GM21447 (cell line): Measurements from ENCODE around the gene CHRNB4.
"Not testable (repeated sequence)": the region's sequence is repeated elsewhere in the genome, so short reads cannot be mapped to it uniquely, and the experiment has no call there.

Source experiments
- ATAC-seq: cut with Tn5 transposase; IDR thresholded peaks from one replicate; pipeline ENCODE4 v1.9.1; 2021; ENCODE audit not compliant: unreplicated experiment

Gene CHRNB4

GRCh38 chr15:78641102-78641748 lies at the start of gene CHRNB4:
Gene CHRNB4 (minus strand): TSS chr15:78641210. CDS start chr15:78641133, 77 bp downstream.
- ATAC-seq: no peak

GRCh38 chr15:78689626-78690025 lies 48.6 kb upstream of the CHRNB4 start:
- ATAC-seq: no peak

- ATAC-seq: no peak
Observed at GRCh38 chr15:78685925-78686324, 44.9 kb upstream of the CHRNB4 start.

- ATAC-seq: no peak
Observed at GRCh38 chr15:78685159-78685921, 44.3 kb upstream of the CHRNB4 start.

GRCh38 chr15:78684657-78685056 lies 43.6 kb upstream of the CHRNB4 start:
- no peak for ATAC-seq

- not testable (repeated sequence) for ATAC-seq
Observed at GRCh38 chr15:78683599-78683998, 42.6 kb upstream of the CHRNB4 start.

GRCh38 chr15:78682693-78683410 lies 41.8 kb upstream of the CHRNB4 start:
- ATAC-seq: no peak

- no peak for ATAC-seq
Observed at GRCh38 chr15:78682004-78682651, 41.1 kb upstream of the CHRNB4 start.

GRCh38 chr15:78681281-78682003 lies 40.4 kb upstream of the CHRNB4 start:
- ATAC-seq: no peak

GRCh38 chr15:78680431-78681075 lies 39.5 kb upstream of the CHRNB4 start:
- ATAC-seq: no peak

GRCh38 chr15:78679089-78679511 lies 38.1 kb upstream of the CHRNB4 start:
- ATAC-seq: no peak

- no peak for ATAC-seq
Observed at GRCh38 chr15:78676424-78677110, 35.6 kb upstream of the CHRNB4 start.

- no peak for ATAC-seq
Observed at GRCh38 chr15:78675617-78676360, 34.8 kb upstream of the CHRNB4 start.

GRCh38 chr15:78675206-78675605 lies 34.2 kb upstream of the CHRNB4 start:
- ATAC-seq: no peak

- no peak for ATAC-seq
Observed at GRCh38 chr15:78673917-78674444, 33.0 kb upstream of the CHRNB4 start.

GRCh38 chr15:78673476-78673875 lies 32.5 kb upstream of the CHRNB4 start:
- ATAC-seq: no peak

GRCh38 chr15:78672285-78673014 lies 31.4 kb upstream of the CHRNB4 start:
- no peak for ATAC-seq

- ATAC-seq: no peak
Observed at GRCh38 chr15:78671626-78672211, 30.7 kb upstream of the CHRNB4 start.
